ENCODE results near the gene ATG9A. TPM values are rescaled to one million over a fixed set of nuclear protein-coding genes. Genes with fewer than 3 reads are reported as not detected.

ATG9A gene
- total and polyA plus RNA-seq, 2 of the 8 experiments (the other 6 are each of a cell fraction or from before 2014, with no cell fraction given): 43.6 to 66.8 TPM

- CTCF ChIA-PET (ENCODE audit: partially characterized antibody): interaction anchor here (0.7 to 6.6 kb wide), 16 partner anchors 11 to 246 kb away, joined by 3 to 118 read pairs (median 4); partner anchors contain the start of genes DNAJB2 and ZFAND2B
- peak overlapping the region in 1 of 2 experiments; percentile 20; a peak in 1 of 4 replicates for H3K4me2 ChIP-seq (ENCODE audit: insufficient read depth in 1 of 2, low read depth in 2 of 2, low read length in 2 of 2)
- no peak for DNase-seq (ENCODE audit: low read depth in 1 of 2, low spot score in 2 of 2)
Observed at GRCh38 chr2:219249203-219249980, 20.0 kb upstream of the ATG9A start.

More at GRCh38 chr2:219249203-219249980, 20.0 kb upstream of the ATG9A start:
- H3K4ac ChIP-seq (replicated peaks; ENCODE audit: insufficient read length, low read depth, low read length): no peak overlapping the region
- H2BK5ac ChIP-seq (ENCODE audit: low read depth, low read length): no peak overlapping the region
- no peak overlapping the region for H2BK12ac ChIP-seq (ENCODE audit: low read depth, low read length)
- no peak overlapping the region for H2AFZ ChIP-seq (ENCODE audit: low read length)
- WGBS, 2 experiments (ENCODE audit: extremely low coverage in 1 of 2, insufficient coverage in 1 of 2, insufficient read length in 1 of 2, insufficient replicate concordance in 2 of 2, low coverage in 1 of 2, low lambda C conversion rate in 2 of 2, missing lambda C conversion rate in 1 of 2): 81% methylated on average over 7 of the region's 7 CpGs; no CpG with 5 or more reads in 1 of the 2 experiments
- H3K79me2 ChIP-seq (ENCODE audit: control insufficient read depth in 1 of 2, insufficient read depth in 2 of 2, low read length in 2 of 2): peaks cover 0 to 5% of the 10 kb centered on the region in 2 experiments; a peak in 1 of 4 replicates
- H3K18ac ChIP-seq (ENCODE audit: extremely low read depth, low read length): no peak overlapping the region
- H3K23ac ChIP-seq (ENCODE audit: insufficient read length): no peak overlapping the region
- H4K91ac ChIP-seq (replicated peaks; ENCODE audit: insufficient read length, low read length): no peak overlapping the region
- no peak overlapping the region for H3K4me3 ChIP-seq (ENCODE audit: extremely low read depth in 1 of 4, insufficient read depth in 2 of 4, low read depth in 3 of 4, low read length in 4 of 4)
- H3K36me3 ChIP-seq (ENCODE audit: control insufficient read depth in 2 of 4, insufficient read depth in 4 of 4, low read length in 3 of 4): peaks cover 0 to 9% (median 5%) of the 10 kb centered on the region in 4 experiments; a peak in 5 of 8 replicates
- H2AK5ac ChIP-seq (ENCODE audit: low read depth, low read length): no peak overlapping the region
- H3K4me1 ChIP-seq (replicated peaks in 1 of 4; ENCODE audit: control insufficient read depth in 3 of 4, insufficient read depth in 4 of 4, low read length in 3 of 4): peaks cover 5 to 17% (median 12%) of the 10 kb centered on the region in 4 experiments
- POLR2A ChIA-PET (ENCODE audit: partially characterized antibody): interaction anchor here (0.7 to 14.9 kb wide), 16 partner anchors 9 to 269 kb away, joined by 3 to 190 read pairs (median 4); partner anchors contain the start of genes ABCB6, ANKZF1, ATG9A and DNAJB2
- no peak overlapping the region for H2BK120ac ChIP-seq (replicated peaks; ENCODE audit: low read depth, low read length)
- peaks cover 8% of the 10 kb centered on the region; the same call in 1 of the 2 replicates for H3K79me1 ChIP-seq (ENCODE audit: low read depth, low read length)
- no peaks in the 10 kb centered on the region for H4K20me1 ChIP-seq (replicated peaks in 1 of 2; ENCODE audit: control insufficient read depth in 1 of 2, insufficient read depth in 2 of 2, low read length in 2 of 2)
- TF ChIP-seq YY1 (IDR thresholded peaks at IDR 0.05; ENCODE audit: low read depth, low read length): no peak
- 0 out of 3 replicates have a peak, but pooled peaks of 1 of the 2 experiments have one; percentile 37 for TF ChIP-seq POLR2A (IDR thresholded peaks at IDR 0.05; ENCODE audit: control extremely low read depth in 1 of 2, low read depth in 2 of 2, low read length in 2 of 2)
- TF ChIP-seq CREB1 (IDR thresholded peaks at IDR 0.05): 0 out of 2 replicates have a peak, but pooled peaks have one; percentile 37
- 0 out of 2 replicates have a peak, but pooled peaks have one; percentile 47 for TF ChIP-seq RBBP5 (IDR thresholded peaks at IDR 0.05; ENCODE audit: borderline replicate concordance, low read depth, low read length)
- H3K27ac ChIP-seq (ENCODE audit: low read depth, low read length): 0 out of 2 replicates have a peak overlapping the region, but pooled peaks have one; percentile 3
- H4K8ac ChIP-seq (ENCODE audit: extremely low read depth, insufficient read depth, low read length): no peak overlapping the region
- peak overlapping the region in 2 of 4 experiments; percentile 19 to 26; a peak in 3 of 7 replicates for H3K9ac ChIP-seq (replicated peaks in 1 of 4; ENCODE audit: extremely low read depth in 1 of 4, low read depth in 3 of 4, low read length in 3 of 4)
- no peaks in the 10 kb centered on the region for H3K9me3 ChIP-seq (ENCODE audit: insufficient read depth in 2 of 2, low read depth in 1 of 2, low read length in 1 of 2)
- H3K56ac ChIP-seq (replicated peaks; ENCODE audit: insufficient read length, low read depth, low read length): no peak overlapping the region
- no peak overlapping the region for H2BK15ac ChIP-seq (ENCODE audit: low read length)
- H4K5ac ChIP-seq (ENCODE audit: insufficient read length, low read depth, low read length): no peak overlapping the region
- 0 out of 2 replicates have a peak overlapping the region, but pooled peaks have one; percentile 3 for H2BK20ac ChIP-seq (ENCODE audit: low read length)
- H3K14ac ChIP-seq (ENCODE audit: insufficient read length): no peak overlapping the region
- peaks cover 2 to 25% (median 17%) of the 10 kb centered on the region in 4 experiments for H3K27me3 ChIP-seq (replicated peaks in 1 of 4; ENCODE audit: control insufficient read depth in 3 of 4, extremely low read depth in 1 of 4, insufficient read depth in 3 of 4, low read length in 3 of 4)
- H3K23me2 ChIP-seq (ENCODE audit: low read depth, low read length): peaks cover 25% of the 10 kb centered on the region
- FAIRE-seq: no peak
